Activated CD4-positive, CD25-positive, alpha-beta regulatory T cell treated with anti-CD3 and anti-CD28 coated beads, Interleukin-2, amount 50 U/mL, for 16 hours (primary cell): ENCODE results near the gene SIGLEC8.
A peak's percentile ranks its signal among the peaks of the same experiment; 100 is the strongest.
"Not testable (repeated sequence)": the region's sequence is repeated elsewhere in the genome, so short reads cannot be mapped to it uniquely, and the experiment has no call there.

Experiments
- DNase-seq: peaks from one replicate; pipeline ENCODE4 v3.0.0-alpha.2; 2020; ENCODE audit warnings: low read depth, low spot score

Gene SIGLEC8

GRCh38 chr19:51473009-51473707 lies 14.9 kb upstream of the SIGLEC8 start:
- peak; percentile 71 for DNase-seq

- no peak for DNase-seq
Observed at GRCh38 chr19:51472607-51473006, 14.4 kb upstream of the SIGLEC8 start.

GRCh38 chr19:51471527-51471926 lies 13.3 kb upstream of the SIGLEC8 start:
- DNase-seq = no peak

GRCh38 chr19:51470966-51471365 lies 12.7 kb upstream of the SIGLEC8 start:
- DNase-seq = no peak

- no peak for DNase-seq
Observed at GRCh38 chr19:51469629-51470028, 11.4 kb upstream of the SIGLEC8 start.

- no peak for DNase-seq
Observed at GRCh38 chr19:51469162-51469561, 10.9 kb upstream of the SIGLEC8 start.

- no peak for DNase-seq
Observed at GRCh38 chr19:51468545-51468920, 10.3 kb upstream of the SIGLEC8 start.

GRCh38 chr19:51467864-51468544 lies 9.8 kb upstream of the SIGLEC8 start:
- no peak for DNase-seq

GRCh38 chr19:51466723-51467122 lies 8.5 kb upstream of the SIGLEC8 start:
- no peak for DNase-seq

GRCh38 chr19:51463976-51464581 lies 5.8 kb upstream of the SIGLEC8 start:
- DNase-seq = not testable (repeated sequence)

- DNase-seq = no peak
Observed at GRCh38 chr19:51462681-51463080, 4.4 kb upstream of the SIGLEC8 start.

- no peak for DNase-seq
Observed at GRCh38 chr19:51462276-51462675, 4.0 kb upstream of the SIGLEC8 start.

- DNase-seq = no peak
Observed at GRCh38 chr19:51461723-51462161, 3.5 kb upstream of the SIGLEC8 start.

- no peak for DNase-seq
Observed at GRCh38 chr19:51460164-51460992, 2.1 kb upstream of the SIGLEC8 start.

GRCh38 chr19:51458899-51459505 lies 748 bp upstream of the SIGLEC8 start:
- DNase-seq = no peak

- DNase-seq = no peak
Observed at GRCh38 chr19:51457351-51458013, 772 bp downstream of the SIGLEC8 start.

- no peak for DNase-seq
Observed at GRCh38 chr19:51456541-51457290, 1.5 kb downstream of the SIGLEC8 start.

GRCh38 chr19:51450730-51451307 lies 7.4 kb downstream of the SIGLEC8 start:
- DNase-seq = no peak

GRCh38 chr19:51448411-51449016 lies 9.7 kb downstream of the SIGLEC8 start:
- DNase-seq = no peak
